Measurements from ENCODE around the gene LEUTX. TPM values are rescaled to one million over a fixed set of nuclear protein-coding genes. Genes with fewer than 3 reads are reported as not detected.
A peak's percentile ranks its signal among the peaks of the same experiment; 100 is the strongest.

Gene LEUTX
- total RNA-seq, 2 experiments from 2014 or later: not detected

GRCh38 chr19:39740395-39740794, 38.3 kb upstream of the LEUTX start:
- peaks cover 6% of the 10 kb centered on the region for H3K4me1 Mint-ChIP-seq (ENCODE audit: low read depth)
- no peak for TF ChIP-seq CTCF (IDR thresholded peaks at IDR 0.05)
- H3K9me3 Mint-ChIP-seq: no peaks in the 10 kb centered on the region
- H3K36me3 Mint-ChIP-seq (ENCODE audit: low read depth): no peaks in the 10 kb centered on the region
- no peak overlapping the region for H3K4me3 Mint-ChIP-seq
- no peak overlapping the region for H3K27ac Mint-ChIP-seq
- intact Hi-C loops (cut with DNase I, micrococcal nuclease): no loop called here
- ATAC-seq (ENCODE audit: poor library complexity): no peak
- CTCF ChIA-PET: no interaction called here
- H3K9me3 ChIP-seq (ENCODE audit: control insufficient read depth in 1 of 2, insufficient read depth in 1 of 2, low read length in 2 of 2): no peaks in the 10 kb centered on the region
- peaks cover 10% of the 10 kb centered on the region for H3K4me1 ChIP-seq (ENCODE audit: insufficient read depth, low read length)
- no peaks in the 10 kb centered on the region for H3K36me3 ChIP-seq (ENCODE audit: insufficient read depth, low read length)
- peaks cover 36% of the 10 kb centered on the region for H3K27me3 Mint-ChIP-seq
- peak in 1 of 14 experiments; percentile 5 for DNase-seq
- peaks cover 4 to 6% of the 10 kb centered on the region in 2 experiments for H3K27me3 ChIP-seq (ENCODE audit: control insufficient read depth in 1 of 2, insufficient read depth in 2 of 2, low read length in 2 of 2)
- H3K27ac ChIP-seq (ENCODE audit: low read depth in 1 of 2, low read length in 2 of 2): no peak overlapping the region
- POLR2A ChIA-PET: no interaction called here
- H3K4me3 ChIP-seq (ENCODE audit: low read length): no peak overlapping the region

- H3K27me3 Mint-ChIP-seq: peaks cover 50% of the 10 kb centered on the region
- ChIA-PET POLR2A (no interaction called here), CTCF (no interaction called here)
- no peaks in the 10 kb centered on the region for H3K36me3 ChIP-seq (ENCODE audit: insufficient read depth, low read length)
- no peak overlapping the region for H3K4me3 ChIP-seq (ENCODE audit: low read length)
- H3K4me1 Mint-ChIP-seq (ENCODE audit: low read depth): no peaks in the 10 kb centered on the region
- no peak for DNase-seq
- intact Hi-C loops (cut with DNase I, micrococcal nuclease): no loop called here
- no peaks in the 10 kb centered on the region for H3K9me3 ChIP-seq (ENCODE audit: control insufficient read depth in 1 of 2, insufficient read depth in 1 of 2, low read length in 2 of 2)
- no peak overlapping the region for H3K27ac Mint-ChIP-seq
- no peak overlapping the region for H3K4me3 Mint-ChIP-seq
- ATAC-seq (ENCODE audit: poor library complexity): no peak
- H3K27ac ChIP-seq (ENCODE audit: low read depth in 1 of 2, low read length in 2 of 2): no peak overlapping the region
- H3K27me3 ChIP-seq (ENCODE audit: control insufficient read depth in 1 of 2, insufficient read depth in 2 of 2, low read length in 2 of 2): peaks cover 3 to 12% of the 10 kb centered on the region in 2 experiments
- no peaks in the 10 kb centered on the region for H3K9me3 Mint-ChIP-seq
- TF ChIP-seq CTCF (IDR thresholded peaks at IDR 0.05): no peak
- H3K4me1 ChIP-seq (ENCODE audit: insufficient read depth, low read length): no peaks in the 10 kb centered on the region
- no peaks in the 10 kb centered on the region for H3K36me3 Mint-ChIP-seq (ENCODE audit: low read depth)
Measured at GRCh38 chr19:39745643-39746042, 33.0 kb upstream of the LEUTX start.

DNA sequence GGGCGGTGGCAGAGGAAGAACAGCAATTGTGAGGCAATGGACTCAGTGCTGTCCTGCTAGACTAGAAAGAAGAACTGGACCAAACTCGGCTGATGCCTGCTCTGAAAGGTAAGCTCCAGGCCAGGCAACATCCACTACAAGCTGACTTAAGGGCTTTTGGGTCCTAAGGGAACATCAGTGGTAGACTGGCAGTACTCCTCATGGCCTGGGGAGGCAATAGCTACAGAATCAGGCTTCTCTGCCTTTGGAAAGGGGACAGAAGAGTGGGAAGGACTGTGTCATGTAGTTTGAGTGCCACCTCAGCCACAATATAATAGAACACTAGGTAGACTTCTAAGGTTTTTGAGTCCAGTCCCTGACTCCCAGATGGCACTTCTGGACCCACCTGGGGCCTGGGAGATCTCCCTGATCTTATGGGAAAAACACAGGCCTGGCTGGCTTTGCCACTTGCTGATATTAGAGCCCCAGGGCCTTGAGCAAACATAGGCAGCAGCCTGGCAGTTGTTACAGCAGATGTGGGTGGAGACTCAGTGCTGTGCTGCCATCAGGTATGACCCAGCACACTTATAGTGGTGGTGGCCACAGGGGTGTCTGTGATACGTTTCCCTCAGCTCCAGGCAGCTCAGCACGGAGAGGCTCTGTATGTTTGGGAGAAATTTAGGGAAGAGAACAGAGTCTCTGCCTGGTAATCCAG, 31.7 kb upstream of the LEUTX start:
- Histone ChIP-seq H3K27ac (ENCODE audit: low read depth in 1 of 2, low read length in 2 of 2) (no peak overlapping the region), H3K36me3 (ENCODE audit: insufficient read depth, low read length) (no peaks in the 10 kb centered on the region), H3K4me3 (ENCODE audit: low read length) (no peak overlapping the region), H3K9me3 (ENCODE audit: control insufficient read depth in 1 of 2, insufficient read depth in 1 of 2, low read length in 2 of 2) (no peaks in the 10 kb centered on the region), H3K27me3 (ENCODE audit: control insufficient read depth in 1 of 2, insufficient read depth in 2 of 2, low read length in 2 of 2) (peaks cover 6 to 12% of the 10 kb centered on the region in 2 experiments), H3K4me1 (ENCODE audit: insufficient read depth, low read length) (no peaks in the 10 kb centered on the region)
- POLR2A ChIA-PET: no interaction called here
- Mint-ChIP-seq H3K27ac (no peak overlapping the region), H3K9me3 (no peaks in the 10 kb centered on the region), H3K4me1 (ENCODE audit: low read depth) (no peaks in the 10 kb centered on the region), H3K27me3 (peaks cover 45% of the 10 kb centered on the region), H3K36me3 (ENCODE audit: low read depth) (no peaks in the 10 kb centered on the region), H3K4me3 (no peak overlapping the region)
- intact Hi-C loops (cut with DNase I, micrococcal nuclease): no loop called here
- TF ChIP-seq CTCF (IDR thresholded peaks at IDR 0.05): no peak
- ATAC-seq (ENCODE audit: poor library complexity) (no peak), DNase-seq (no peak)
- CTCF ChIA-PET: no interaction called here

All from CD4-positive, alpha-beta T cell (primary cell).